Central memory CD4-positive, alpha-beta T cell (primary cell): ENCODE data around the gene AP2A1.

Experiments
- DNase-seq: peaks from one replicate; pipeline ENCODE4 v3.0.0; 2022

Gene AP2A1

DNA sequence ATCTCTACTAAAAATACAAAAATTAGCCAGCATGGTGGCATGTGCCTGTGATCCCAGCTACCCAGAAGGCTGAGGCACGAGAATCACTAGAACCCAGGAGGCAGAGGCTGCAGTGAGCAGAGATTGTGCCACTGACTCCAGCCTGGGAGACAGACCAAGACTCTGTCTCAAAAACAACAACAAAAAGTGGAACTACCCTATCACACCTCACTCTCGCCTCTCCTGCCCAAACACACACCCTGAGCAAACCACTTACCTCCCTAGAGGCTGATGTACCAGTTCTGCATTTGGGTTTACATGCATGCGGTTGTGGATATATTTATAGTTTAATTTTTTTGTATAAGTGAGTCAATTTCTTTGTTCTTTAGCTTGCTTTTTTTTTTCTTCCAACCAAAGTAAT is 76.5 kb downstream of the AP2A1 start:
- DNase-seq: no peak

DNA sequence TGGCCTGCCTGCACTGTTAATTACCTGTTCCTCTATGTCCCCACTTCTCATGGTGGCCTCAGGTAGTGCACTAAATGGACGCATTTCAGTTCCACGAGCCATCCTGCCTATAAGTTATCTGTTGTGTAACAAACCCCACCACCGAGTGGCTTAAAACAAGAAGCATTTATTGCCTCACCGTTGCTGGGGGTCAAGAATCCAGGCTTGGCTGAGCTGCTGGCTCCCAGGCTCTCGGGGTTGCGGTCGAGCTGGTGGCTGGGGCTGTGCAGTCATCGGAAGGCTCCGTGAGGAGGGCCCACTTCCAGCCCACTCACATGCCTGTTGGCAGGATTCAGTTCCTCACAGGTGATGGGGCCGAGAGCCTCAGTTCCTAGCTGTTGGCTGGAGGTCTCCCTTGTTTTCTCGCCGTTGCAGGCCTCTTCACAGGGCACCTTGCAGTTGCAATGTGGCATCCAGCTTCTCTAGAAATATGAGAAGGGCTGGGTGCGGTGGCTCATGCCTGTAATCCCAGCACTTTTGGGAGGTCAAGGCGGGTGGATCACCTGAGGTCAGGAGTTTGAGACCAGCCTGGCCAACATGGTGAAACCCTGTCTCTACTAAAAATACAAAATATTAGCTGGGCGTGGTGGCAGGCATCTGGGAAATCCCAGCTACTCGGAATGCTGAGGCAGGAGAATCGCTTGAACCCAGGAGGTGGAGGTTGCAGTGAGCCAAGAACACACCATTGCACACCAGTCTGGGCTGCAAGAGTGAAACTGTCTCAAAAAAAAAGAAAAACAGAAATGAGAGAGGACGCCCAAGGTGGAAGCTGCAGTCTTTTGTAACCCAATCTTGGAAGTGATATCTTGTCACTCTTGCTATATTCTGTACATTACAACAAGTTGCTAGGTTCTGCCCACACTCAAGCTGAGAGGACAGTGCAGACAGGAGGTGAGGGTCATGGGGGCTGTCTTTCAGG is 77.6 kb downstream of the AP2A1 start:
- DNase-seq: no peak

DNA sequence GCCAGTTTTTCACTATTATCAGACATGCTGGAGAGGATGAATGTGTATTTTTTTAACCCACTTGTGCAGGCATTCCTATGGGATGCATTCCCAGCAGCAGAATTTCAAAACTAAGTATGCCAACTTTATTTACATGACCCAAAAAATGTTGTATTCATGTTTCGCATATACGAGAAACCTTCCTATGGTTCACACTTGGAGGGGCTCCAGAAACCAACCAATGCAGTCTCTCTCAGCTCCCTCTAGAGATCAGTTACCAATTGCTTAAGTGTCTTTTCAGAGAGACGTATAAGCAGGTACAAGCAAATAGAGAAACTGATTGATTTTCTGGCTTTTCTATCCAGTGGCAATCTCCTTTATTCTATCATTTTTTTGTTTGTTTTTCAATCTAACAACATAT is 78.6 kb downstream of the AP2A1 start:
- DNase-seq: no peak

DNA sequence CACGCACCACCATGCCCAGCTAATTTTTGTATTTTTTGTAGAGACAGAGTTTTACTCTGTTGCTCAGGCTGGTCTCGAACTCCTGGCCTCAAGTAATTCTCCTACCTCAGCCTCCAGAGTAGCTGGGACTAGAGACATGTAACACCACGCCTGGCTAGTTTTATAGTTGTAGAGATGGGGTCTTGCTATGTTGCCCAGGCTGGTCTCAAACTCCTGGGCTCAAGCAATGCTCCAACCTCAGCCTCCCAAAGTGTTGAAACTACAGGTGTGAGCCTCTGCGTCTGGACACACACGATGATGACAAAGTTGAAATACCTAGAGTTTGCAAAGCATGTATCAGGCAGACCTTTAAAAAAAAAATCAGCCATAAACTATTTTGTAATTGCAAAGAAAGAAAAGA is 79.6 kb downstream of the AP2A1 start:
- no peak for DNase-seq

DNA sequence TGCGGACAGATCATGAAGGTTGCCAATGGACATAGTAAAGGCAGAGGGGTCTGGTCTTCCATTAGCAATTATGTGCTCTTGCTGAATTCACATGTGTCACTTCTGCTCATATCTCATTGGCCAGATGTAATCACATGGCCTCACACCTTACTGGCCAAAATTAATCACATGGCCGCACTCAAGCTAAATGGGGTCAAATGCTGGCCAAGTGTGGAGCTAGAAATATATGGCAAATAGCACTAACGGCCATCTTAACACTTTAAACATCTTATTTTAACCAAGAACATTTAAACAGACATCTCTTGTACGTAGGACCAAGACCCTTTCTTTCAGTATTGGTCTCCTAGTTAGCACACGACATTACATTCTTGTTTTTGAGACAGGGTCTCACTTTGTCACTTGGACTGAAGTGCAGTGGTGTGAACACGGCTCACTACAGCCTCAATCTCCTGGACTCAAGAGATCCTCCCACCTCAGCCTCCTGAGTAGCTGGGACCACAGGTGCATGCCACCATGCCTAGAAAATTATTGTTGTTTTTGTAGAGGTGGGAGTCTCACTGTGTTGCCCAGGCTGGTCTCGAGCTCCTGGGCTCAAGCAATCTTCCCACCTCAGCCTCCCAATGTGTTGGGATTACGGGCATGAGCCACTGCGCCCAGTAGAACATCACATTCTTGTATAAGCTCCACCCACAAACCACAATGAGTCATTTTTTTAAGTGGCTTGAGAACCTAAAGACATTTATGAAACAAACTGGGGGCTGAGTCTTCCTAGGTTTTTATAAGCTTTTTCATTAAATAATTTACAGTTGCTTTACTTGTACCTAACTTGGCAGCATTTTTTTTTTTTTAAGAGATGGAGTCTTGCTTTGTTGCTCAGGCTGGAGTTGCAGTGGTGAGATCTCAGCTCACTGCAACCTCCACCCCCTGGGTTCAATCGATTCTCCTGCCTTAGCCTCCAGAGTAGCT is 81.2 kb downstream of the AP2A1 start:
- DNase-seq: peak; percentile 23

GRCh38 chr19:49848938-49849337 is 82.1 kb downstream of the AP2A1 start:
- no peak for DNase-seq

GRCh38 chr19:49849433-49850220 is 82.8 kb downstream of the AP2A1 start:
- no peak for DNase-seq

DNA sequence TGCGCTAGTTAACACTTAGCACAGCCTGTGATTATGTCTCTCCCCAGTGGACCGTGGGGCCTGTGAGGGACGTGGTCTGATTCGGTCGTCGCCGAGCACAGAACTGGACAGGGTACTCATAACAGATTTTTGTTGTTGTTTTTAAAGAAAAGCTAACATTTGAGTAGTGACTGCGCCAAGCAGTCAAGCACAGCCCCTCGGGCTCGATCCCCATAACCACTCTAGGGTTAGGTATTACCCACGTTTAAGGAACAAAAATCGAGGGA is 83.4 kb downstream of the AP2A1 start:
- DNase-seq: no peak

GRCh38 chr19:49850487-49851342 is 83.9 kb downstream of the AP2A1 start, which contains the start of gene PTOV1:
PTOV1 (plus strand) TSS chr19:49851159.
- peak; percentile 84 for DNase-seq

GRCh38 chr19:49851456-49852259 is 84.9 kb downstream of the AP2A1 start:
- peak; percentile 18 for DNase-seq

DNA sequence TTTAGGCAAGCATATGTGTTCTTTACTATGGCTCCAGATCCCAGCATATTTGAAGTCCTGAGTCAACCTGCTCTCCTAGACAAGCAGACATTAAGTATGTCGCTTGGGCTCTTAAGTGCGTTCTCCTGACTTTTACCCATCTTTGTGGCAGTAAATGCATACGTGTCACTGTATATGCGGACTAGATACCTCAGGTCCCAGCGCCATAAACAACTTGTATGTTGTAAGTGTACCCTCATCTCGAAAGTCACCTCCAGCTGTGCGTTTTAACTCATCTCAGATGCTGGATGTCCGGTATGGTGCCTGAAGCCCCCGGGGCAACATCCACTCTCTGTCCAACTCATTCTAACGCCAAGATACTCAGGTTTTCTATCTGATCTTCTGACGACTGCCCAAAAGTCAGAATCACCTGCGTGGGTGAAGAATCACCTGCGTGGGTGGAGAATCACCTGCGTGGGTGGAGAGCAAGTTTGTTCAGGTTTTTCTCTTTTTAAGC is 85.9 kb downstream of the AP2A1 start:
- no peak for DNase-seq

GRCh38 chr19:49853852-49854377 is 87.1 kb downstream of the AP2A1 start:
- no peak for DNase-seq

DNA sequence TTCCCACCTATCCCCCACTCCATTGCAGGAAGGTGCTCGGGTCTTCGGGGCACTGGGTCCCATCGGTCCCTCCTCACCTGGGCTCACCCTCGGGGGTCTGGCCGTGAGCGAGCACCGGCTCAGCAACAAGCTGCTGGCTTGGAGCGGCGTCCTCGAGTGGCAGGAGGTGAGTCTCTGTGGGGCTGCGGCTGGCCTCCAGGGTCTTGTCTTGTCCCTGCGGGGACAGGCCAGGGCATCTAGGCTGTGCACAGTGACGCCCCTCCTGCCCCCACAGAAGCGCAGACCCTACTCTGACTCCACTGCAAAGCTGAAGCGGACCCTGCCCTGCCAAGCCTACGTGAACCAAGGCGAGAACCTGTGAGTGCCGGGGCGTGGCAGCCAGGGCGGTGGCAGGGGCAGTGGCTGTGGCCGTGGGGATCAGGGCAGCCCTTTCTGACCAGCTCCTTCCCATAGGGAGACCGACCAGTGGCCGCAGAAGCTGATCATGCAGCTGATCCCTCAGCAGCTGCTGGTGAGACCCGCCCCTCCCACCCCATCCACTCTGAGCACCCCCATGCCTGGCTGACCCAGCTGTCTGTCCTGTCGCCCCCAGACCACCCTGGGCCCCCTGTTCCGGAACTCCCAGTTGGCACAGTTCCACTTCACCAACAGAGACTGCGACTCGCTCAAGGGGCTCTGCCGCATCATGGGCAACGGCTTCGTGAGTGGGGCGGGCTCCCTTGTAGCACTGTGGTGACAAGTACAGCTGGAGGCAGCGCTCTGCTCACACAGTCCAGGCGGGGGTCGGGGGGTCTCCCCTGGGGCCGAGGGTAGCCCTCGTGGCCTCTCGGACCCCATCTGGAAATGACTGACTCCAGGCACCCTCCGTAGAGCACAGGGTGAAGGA is 87.8 kb downstream of the AP2A1 start:
- DNase-seq: no peak

- DNase-seq: no peak
These were observed 88.5 kb downstream of the AP2A1 start for GRCh38 chr19:49855277-49855675.

DNA sequence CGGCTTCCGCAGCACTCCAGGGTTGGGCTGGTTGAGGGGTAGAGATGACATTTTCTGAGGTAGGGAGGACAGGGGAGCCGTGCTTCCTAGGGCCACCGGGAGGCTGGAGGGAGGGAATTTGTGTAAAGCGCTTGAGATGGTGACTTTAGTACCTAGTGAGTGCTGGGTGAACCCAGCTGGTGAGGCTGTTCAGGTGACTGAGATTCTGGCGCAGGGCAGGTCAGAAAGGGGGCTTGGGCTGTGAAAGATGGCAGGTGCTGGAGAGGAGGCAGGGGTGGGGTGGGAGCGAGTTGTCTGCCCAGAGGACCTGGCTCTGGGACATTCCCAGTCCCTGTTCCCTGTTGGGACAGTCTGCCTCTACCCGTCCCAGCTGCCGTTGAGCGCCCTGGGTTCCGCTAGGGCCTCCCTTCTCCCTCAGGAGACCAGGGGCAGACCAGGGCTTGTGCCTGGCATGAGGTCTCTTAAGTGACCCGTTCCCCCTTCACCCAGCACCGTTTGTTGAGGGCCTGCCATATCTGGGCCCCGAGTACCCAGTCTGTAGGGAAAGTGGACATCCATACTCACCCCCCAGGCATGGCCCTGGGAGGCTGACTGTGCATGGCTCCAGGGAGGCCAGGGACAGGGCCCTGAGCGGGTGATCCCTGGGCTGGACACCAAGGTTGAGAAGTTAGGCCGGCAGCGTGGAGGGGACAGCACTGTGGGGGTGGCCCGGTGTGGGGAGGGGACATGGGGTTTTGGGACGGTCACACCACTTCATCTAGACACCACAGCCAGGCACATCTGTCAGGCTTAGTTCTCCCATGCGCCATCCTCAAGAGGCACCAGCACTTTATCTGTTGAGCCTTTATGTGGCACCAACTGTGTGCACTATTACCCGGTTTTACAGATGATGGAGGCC is 89.1 kb downstream of the AP2A1 start:
- DNase-seq: no peak

GRCh38 chr19:49856574-49857021 is 89.8 kb downstream of the AP2A1 start:
- DNase-seq: no peak
